Dedifferentiated amniotic fluid mesenchymal stem cell (primary cell): ENCODE results near the gene STARD10.

Experiments used
- DNase-seq: peaks from one replicate; pipeline ENCODE4 v3.0.0-alpha.2; 2016; ENCODE audit errors: extremely low spot score

Gene STARD10

DNA sequence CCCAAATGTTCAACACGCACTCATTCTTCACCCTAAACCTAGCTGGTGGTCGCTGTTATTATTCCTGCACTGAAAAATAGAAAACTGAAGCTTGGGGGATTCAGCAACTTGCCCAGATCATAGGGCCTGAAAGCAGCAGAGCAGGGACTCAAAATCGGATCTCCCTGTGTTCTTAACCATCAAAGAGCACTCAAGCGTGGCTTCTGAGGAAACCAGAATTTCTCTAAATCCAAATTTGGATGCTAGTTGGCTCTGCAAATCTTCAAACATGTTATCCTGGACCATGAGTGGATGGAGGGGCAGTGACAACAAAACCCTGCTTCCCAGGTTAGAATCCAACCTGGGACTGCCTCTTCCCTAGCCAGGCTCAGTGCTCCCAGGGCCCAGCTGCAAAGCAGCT, 30.0 kb downstream of the STARD10 start:
- no peak for DNase-seq

DNA sequence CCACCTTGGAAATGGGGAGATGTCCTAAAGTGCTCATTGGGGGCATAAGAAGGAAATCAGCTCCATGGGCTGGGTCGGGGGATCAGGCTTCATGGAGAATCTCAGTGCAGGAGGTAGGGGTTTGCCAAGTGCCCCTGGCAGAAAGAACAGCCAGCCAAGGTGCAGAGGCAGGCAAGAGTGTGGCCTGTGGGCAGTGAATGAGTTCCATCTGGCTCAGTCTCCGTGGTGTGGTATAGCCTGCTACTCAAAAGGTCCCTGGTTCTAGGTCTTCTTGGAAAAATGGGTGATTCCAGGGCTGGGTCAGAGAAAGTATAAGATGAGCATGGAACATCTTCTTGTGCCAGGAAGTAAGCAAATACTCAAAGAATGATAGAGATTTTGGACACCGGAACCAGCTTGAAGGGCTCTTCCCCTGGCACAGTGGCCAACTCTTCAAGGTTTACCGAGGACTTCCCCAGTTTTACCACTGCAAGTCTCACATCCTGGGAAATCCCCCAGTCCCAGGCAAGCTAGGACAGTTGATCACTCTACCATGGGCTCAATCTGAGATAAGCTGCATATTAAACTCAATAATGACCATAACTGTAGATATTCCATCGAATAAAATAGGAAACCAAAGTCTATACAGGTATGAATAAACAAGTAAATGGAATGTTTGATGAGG, 31.1 kb downstream of the STARD10 start:
- no peak for DNase-seq

DNA sequence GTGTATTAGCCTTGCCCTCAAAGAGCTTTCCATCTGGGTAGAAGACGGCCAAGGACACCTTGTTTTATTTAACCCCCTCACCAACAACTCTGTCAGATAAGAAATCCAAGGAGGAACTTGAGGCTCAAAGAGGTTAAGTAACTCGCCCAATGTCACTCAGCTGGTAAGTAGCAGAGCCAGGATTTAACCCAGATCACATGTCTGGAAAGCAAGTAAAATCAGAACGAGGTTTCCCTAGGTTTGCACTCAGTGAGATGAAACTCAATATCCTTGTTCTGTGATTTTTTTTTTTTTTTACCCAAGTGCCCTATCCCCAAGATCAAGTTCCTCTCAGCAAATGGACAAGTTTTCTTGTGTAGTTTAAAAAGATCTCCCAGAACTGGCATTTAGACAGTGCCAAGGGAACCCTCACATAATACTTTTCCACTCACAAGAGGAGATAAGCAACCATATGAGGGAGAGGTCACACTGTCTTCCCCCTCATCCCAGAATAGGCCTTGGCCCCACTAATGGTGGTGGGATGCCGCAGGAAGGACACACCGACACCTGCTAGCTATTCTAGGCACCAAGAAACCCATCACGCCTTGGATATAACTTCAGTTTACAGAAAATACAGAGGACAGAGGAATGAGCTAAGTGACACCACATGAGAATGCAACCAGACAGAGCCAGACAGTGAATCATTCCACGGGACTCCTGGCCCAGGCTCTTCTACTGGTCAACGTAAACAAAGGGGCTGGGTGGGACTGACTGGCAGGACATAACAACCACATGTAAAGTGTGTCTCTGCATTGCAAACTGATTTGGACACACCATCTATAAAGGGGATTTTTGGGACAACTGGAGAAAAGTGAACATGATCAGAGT, 33.1 kb downstream of the STARD10 start:
- DNase-seq = no peak

DNA sequence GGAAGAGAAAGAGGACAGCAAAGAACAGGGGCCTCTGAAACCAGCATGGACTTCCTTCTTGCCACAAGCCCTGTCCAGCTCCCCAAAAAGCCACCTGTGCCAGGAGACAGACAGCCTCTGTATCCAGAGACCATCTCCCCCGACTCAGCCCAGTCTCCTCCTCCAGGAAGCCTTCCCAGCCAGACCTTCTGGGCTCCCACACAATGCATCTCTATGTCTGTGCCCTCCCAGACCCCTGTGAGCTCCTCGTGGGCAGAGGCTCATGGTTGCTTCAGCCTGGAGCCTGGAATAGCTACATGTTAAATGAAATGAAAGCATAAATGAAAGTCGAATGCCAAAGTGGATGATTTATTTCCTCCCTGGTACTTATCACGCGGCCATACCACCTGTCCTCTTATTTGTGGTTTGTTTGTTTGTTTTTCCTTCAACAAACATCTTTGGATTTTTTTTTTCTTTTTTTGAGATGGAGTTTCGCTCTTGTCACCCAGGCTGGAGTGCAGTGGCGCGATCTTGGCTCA, 34.3 kb downstream of the STARD10 start:
- DNase-seq = no peak

DNA sequence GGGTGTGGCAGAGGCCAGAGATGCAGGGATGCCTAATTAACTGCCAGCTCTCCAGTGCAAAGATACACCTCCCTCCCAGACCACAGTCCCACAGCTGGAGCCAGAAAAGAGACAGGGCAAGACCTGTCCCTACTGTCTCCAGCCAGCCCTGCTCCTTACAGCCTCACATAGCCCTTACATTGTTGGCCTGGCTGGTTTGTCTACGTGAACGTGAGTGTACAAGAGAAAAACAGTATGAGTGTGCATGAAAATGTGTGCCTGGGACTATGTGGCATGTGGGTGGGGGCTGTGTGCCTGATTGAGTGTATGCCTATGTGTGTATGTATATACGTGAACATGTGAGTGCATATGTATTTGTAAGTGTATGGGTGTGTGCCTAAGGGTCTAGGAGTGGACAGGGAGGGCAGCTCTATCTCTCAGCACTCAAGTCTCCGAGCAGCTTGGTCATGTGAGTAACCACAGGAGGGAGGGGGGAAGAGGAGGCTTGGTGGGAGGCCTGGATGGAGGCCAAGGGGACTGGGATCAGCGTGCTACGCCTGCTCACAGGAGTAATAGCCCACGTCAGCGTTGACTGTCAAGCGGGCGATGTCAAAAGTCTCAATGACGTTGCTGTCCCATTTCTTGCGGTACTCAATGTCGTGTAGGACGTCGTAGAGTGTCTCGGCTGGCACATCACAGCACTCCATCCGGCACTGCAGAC, 35.0 kb downstream of the STARD10 start:
- DNase-seq = no peak

DNA sequence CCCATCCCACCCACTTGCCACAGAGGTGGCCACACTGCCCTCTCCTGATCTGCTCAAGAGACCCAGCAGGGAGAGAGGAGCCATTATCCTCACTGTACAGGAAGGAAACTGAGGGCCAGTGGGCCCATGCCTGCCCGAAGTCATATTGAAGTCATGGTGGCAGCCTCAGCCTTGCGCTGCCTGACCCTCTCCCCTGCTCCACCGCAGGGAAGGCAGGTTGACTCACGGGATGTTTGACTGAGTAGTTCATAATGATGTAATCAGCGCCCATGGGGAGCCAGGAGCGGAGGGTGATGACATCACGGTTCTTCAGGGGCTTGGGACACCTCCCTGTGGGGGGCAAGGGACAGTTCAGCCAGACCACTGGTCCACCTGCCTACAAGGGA, 35.5 kb downstream of the STARD10 start:
- no peak for DNase-seq

DNA sequence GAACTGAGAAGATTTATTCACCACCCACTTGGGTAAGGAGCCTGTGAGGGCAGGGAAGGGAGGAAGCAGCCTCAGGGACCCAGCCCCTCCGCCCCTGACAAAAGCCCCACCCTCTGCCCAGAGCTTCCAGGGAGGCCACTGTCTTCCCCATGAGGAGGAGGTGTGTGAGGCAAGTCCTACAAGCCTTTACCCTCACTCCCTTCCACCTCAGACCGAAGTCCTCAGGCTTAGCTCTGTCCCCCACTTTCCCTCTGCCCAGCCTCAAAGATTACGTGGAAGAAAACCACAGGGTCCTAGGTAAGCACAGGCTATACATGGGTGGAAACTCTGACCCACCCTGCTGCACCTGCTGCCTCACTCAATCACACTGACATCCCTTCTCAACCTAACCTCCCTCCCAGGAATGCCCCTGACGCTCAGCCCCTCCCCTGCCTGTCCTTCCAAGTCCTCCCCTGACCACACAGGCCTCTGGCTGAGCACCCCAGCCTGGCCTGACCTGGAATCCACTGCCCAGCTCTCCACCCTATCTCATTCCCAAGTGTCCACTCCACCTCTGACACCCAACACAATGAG, 38.0 kb downstream of the STARD10 start:
- DNase-seq = no peak

DNA sequence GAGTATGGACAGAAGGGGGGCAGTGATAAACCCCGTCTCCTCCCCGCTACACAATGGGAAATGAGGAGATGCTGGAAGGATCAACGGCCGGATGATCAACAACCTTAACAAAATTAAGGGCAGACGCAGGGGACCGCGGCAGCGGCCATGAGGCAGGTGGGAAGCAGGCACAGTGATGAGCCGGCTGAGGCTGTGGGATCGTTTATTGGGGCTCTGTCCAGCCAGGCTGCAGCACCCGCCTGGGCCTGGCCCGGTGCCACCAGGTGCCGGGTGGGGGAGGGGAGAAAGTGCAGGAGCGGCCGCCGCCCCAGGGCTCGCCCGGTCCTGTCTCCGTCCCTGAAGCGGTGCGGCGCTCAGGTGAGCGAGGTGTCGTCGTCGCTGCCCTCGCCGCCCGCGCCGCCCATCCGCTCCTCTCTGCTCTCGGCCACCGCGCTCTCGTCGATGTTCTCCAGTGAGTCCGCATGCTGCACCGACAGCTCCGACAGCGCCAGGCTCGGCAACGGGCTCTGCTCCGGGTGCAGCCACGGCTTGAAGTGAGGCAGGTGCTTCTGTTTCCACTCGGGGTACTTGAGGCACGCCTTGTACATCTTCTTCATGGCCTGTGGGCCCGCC, 39.2 kb downstream of the STARD10 start:
- no peak for DNase-seq

DNA sequence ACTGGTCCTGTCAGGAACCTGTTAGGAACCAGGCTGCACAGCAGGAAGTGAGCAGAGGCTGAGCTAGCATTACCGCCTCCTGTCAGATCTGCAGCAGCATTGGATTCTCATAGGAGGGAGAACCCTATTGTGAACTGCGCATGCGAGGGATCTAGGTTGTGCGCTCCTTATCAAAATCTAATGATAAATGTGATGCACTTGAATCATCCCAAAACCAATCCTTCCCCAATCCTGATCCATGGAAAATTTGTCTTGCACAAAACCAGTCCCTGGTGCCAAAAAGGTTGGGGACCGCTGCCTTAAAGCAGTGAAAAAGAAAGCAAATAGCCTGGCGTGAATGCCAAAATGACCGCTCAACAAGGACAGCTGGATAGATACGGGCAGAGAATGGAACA, 39.7 kb downstream of the STARD10 start:
- no peak for DNase-seq

DNA sequence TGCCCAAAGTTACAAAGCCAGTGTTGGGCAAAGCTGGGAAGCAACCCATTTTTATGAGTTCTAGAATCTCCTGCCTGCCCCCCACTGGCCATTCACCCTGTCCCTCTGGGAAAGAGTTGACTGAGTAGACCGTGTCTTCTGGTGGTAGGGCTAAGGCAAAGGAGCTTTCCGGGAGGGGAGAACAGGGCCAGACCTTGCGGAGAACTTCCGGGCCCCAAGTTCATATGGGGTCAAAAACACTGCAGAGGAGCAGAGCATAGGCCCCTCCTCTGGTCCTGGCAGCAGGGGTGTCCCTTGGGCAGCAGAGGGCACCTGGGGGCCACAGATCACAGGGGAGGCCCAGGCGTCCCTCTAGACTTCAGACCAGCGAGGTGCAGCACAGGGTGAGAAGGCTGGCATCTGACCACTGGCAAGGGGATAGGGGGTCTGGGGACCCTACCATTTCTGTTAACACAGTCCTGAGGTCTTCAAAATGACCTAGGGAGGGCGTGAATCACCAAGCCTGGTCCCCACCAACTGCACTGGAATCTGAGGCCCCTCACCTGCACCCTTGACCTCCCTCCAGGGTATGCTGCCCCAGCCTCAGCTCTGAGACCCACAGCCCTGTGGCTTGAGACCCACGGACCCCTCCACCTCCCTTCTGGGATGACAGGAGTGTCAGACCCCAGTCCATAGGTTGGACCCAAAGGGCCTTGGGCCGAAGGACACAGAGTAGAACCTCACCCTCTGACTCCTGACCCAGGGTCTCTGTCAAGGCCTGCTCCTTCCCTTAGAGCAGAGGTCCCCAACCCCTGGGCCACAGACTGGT, 40.3 kb downstream of the STARD10 start:
- no peak for DNase-seq

DNA sequence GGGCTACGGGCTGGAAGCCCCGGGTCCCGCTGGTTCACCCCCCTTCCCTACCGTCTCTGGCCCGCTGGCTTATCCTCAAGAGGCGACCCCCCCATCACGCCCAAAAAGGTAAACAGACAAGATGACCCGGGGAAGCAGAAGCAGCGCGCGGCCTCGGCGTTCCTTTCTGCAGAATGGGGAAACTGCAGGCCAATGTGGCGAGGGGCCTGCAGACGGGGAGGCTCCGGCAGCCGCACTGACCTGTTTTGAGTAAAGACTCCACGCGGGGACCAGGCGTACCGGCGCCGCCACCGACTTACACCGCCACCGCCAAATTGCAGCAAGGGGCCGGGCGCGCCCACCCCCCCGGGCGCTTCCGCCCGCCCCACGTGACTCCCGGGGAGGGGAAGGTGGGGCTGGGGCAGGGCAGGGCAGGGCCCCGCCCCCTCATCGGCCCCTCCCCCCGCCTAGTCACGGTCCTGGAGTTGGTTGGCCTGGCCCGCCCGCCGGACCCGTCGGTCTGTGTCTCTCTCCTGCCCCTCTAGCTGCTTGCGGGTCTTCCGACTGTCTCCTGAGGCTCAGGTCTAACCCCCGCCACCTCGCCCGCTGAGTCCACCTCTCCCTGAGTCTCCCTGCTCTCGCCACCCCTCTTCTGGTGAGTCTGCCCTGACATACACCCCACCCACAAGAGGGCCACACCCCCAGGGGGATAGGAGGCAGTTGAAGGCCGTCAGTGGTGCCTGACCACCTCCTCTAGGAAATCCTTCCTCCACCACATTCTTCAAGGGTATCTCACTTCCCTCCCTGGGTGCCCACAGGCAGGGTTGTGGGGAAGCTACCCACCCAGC, 41.5 kb downstream of the STARD10 start, which contains the start of gene ARAP1:
TSS of gene ARAP1 (minus strand) at position 321 of the 827 bp plus-strand sequence. CDS start 25,280 bp downstream, outside the sequence.
- no peak for DNase-seq

DNA sequence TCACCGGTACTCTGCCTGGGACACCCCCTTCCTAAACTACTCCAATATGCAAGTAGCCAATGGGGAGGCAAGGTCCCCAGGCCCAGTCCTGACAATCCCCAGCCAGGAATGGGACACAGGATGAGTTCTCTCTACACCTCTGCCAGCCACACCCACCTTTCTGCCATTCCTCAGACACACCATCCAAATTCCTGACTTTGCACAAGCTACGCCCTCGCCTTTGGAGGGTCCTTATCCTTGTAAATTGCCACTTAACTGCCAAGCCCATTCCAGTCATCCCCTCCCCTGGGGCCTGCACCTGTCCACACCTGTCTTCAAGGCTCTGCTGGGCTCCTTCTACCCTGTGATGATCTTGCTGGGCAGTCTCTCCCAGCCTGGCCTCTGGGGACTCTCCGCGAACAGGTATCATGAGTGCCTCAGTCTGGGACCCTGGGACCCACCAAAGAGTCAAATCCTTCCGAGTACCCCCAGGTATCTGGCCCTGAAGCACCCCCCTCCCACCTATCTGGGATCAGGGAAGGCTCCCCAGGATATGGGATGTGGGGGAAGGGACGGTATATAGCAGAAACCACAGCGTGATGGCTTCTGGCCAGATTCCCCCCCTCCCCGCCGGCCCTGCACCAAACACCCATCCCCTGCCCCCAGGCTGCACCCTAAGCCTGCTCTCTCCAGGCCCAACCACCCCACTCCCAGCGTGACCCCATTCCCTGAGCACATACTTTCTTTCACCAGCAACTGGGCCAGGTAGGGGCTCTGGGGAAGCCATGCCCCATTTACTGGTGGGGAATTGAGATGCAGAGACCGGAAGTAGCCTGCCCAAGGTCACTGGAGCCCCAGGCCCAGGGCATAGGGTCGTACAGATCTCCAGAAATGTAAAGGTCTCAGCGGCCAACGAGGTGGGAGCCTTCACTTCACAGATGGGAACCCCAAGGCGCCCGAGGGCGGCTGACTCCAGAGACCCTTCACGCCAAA, 42.4 kb downstream of the STARD10 start:
- no peak for DNase-seq

DNA sequence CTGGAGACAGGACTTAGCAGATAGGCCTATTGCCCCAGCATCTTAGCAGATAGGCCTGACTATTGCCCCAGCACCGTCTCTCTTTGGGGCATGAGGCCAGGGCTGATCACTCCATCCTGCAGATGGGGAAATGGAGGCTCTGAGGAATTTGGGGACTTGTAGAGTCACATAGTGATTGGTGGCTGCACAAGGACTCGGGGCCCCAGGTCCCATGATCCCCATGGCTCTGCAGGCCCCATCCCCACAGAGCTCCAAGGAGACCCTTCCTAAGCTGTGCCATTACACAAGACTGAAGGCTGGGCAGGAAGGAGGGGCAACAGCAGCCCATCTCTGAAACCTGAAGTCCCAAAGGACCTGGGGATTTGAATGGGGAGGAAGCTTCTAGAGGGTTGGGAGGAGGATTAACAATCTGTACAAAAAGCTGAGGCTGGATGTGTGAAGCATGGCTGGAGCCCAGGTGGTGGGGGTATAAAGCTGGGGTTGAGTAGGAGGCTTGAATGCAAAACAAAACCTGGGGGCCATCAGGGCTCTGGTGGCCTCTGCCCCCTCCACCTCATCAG, 43.2 kb downstream of the STARD10 start:
- DNase-seq = no peak

DNA sequence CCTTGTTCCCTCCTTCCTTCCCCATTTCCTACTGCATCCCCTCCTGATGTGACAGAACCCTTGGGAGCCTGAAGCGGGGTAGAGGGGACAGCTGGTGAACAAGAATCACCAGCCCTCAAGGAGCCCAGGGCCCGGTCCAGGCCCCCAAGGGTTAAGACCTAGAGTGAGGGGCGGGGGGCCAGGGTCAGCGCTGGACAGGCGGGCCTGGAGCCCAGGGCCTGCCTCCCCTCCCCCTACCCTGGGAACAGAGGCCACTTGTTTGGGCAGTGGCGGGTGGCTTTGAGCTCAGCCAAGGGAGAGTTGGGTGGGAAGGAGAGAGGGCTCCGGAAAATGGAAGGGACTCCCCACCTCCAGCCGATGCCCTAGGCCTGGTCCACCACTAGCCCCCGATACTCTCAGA, 43.8 kb downstream of the STARD10 start:
- DNase-seq = no peak

DNA sequence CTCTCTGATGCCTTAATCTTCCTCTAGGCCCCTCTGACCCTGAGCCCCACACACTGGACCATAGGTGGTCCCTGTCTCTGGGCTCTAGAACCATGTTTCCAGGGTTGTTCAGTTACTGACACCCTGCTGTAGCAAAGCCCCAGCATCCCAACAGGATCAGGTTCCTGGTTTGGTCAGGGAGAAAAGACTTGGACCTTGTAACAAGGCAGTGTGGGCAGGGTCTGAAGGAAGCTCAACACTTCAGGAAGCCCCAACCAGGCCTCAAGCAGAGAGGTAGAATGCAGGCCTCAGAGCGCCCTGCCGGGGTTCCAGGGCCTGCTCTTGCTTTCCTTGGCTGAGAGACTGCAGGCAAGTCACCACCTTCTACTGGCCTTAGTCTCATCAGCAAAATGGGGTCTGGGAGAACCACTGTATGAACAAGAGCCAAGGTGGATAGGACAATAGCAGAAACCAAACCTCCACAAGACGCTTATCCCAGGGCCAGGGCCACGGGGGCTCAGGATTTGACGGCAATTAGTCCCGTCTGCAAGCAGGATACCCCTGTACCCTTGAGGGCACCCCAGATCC, 46.5 kb downstream of the STARD10 start:
- no peak for DNase-seq

DNA sequence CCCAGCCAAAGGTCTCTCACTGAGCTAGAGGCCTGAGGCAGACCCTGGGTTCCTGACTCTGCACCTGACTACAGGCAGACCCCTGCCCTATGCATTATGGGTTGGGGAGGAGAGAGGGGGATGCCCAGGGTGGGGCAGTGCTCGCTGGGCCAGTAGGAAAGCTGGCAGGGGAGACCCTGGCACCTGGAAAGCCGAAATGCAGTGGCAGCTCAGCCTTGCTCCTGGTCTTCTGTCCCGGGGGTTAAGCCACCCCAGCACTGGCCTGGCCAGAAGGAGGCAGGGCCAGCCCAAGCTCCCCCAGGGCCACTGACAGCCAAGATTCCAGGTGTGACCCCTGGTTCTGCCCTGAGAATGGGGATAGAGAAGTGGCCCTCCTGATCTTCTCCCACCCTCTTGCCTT, 47.0 kb downstream of the STARD10 start:
- no peak for DNase-seq

DNA sequence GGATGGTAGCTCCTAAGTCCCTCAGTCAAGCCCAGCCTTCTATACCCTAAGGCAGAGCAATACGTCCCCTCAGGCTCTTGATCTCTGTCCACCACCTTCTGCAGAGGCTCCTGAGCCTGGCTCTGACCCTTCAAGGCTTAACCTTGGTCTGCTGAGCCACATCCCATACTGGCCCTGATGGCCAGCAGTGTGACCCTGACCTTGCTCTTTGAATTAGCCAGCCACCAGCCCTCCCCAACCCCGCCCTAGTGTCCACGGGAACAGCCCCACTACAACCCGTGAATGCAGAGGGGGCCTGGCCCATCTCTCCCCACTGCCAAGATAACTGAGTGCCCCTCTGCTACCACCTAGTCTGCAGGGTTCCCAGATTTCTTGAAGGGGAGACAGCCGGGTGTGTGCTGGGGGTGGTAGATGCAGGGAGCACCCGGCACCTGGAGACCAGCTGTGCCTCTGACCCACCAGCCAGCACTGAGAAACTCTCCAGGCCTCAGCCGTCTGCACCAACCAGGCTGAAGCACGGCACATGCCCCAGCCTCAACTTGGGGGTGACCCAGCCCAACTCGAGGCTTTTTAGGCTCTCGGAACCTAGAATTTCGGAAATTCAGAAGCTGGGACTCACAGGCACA, 47.8 kb downstream of the STARD10 start:
- no peak for DNase-seq

DNA sequence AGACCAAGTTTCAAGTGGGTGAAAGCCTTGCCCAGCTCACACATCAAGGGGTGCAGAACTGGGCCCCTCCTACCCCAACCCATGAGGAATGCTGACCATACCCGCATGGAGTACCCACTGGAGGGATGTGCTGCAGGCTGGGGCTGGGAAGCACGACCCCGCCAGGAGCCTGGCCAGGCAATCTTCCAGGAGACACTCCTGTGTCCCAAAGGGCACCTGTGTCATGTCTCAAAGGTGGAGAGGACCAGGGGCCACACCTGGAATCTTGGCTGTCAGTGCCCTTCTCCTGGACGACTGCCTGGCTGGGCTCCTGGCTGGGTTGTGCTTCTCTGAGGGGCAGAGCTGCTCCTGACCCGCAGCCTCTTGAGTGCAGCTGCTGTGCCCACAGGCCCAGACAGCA, 48.3 kb downstream of the STARD10 start:
- no peak for DNase-seq
